ENCODE data around the gene GHRL.

GHRL gene

GRCh38 chr3:10328460-10329071, 35.8 kb upstream of the GHRL start:
- no peak for DNase-seq (ENCODE audit: low read depth in 1 of 2, low spot score in 1 of 2)

GRCh38 chr3:10327592-10327991, 34.8 kb upstream of the GHRL start:
- no peak for DNase-seq (ENCODE audit: low read depth in 1 of 2, low spot score in 1 of 2)

GRCh38 chr3:10322352-10322710, 29.6 kb upstream of the GHRL start:
- no peak for DNase-seq (ENCODE audit: low read depth in 1 of 2, low spot score in 1 of 2)

GRCh38 chr3:10321630-10322351, 29.0 kb upstream of the GHRL start:
- DNase-seq (ENCODE audit: low read depth in 1 of 2, low spot score in 1 of 2), result no peak

GRCh38 chr3:10320320-10320677, 27.6 kb upstream of the GHRL start:
- no peak for DNase-seq (ENCODE audit: low read depth in 1 of 2, low spot score in 1 of 2)

GRCh38 chr3:10319804-10320203, 27.1 kb upstream of the GHRL start:
- DNase-seq (ENCODE audit: low read depth in 1 of 2, low spot score in 1 of 2), result no peak

- no peak for DNase-seq (ENCODE audit: low read depth in 1 of 2, low spot score in 1 of 2)
Observed at GRCh38 chr3:10319251-10319650, 26.5 kb upstream of the GHRL start.

GRCh38 chr3:10317961-10318350, 25.2 kb upstream of the GHRL start:
- no peak for DNase-seq (ENCODE audit: low read depth in 1 of 2, low spot score in 1 of 2)

- no peak for DNase-seq (ENCODE audit: low read depth in 1 of 2, low spot score in 1 of 2)
Observed at GRCh38 chr3:10317311-10317960, 24.7 kb upstream of the GHRL start.

GRCh38 chr3:10315771-10316344, 23.1 kb upstream of the GHRL start:
- no peak for DNase-seq (ENCODE audit: low read depth in 1 of 2, low spot score in 1 of 2)

- DNase-seq (ENCODE audit: low read depth in 1 of 2, low spot score in 1 of 2), result no peak
Observed at GRCh38 chr3:10315101-10315500, 22.4 kb upstream of the GHRL start.

- DNase-seq (ENCODE audit: low read depth in 1 of 2, low spot score in 1 of 2), result no peak
Observed at GRCh38 chr3:10312861-10313260, 20.1 kb upstream of the GHRL start.

- no peak for DNase-seq (ENCODE audit: low read depth in 1 of 2, low spot score in 1 of 2)
Observed at GRCh38 chr3:10312391-10312790, 19.6 kb upstream of the GHRL start.

- no peak for DNase-seq (ENCODE audit: low read depth in 1 of 2, low spot score in 1 of 2)
Observed at GRCh38 chr3:10311710-10312109, 19.0 kb upstream of the GHRL start.

GRCh38 chr3:10310578-10310977, 17.8 kb upstream of the GHRL start:
- no peak for DNase-seq (ENCODE audit: low read depth in 1 of 2, low spot score in 1 of 2)

- no peak for DNase-seq (ENCODE audit: low read depth in 1 of 2, low spot score in 1 of 2)
Observed at GRCh38 chr3:10309736-10310135, 17.0 kb upstream of the GHRL start.

GRCh38 chr3:10308678-10309077, 15.9 kb upstream of the GHRL start:
- no peak for DNase-seq (ENCODE audit: low read depth in 1 of 2, low spot score in 1 of 2)

- no peak for DNase-seq (ENCODE audit: low read depth in 1 of 2, low spot score in 1 of 2)
Observed at GRCh38 chr3:10306156-10306555, 13.4 kb upstream of the GHRL start.

GRCh38 chr3:10305331-10305902, 12.7 kb upstream of the GHRL start:
- DNase-seq (ENCODE audit: low read depth in 1 of 2, low spot score in 1 of 2), result no peak

- no peak for DNase-seq (ENCODE audit: low read depth in 1 of 2, low spot score in 1 of 2)
Observed at GRCh38 chr3:10304905-10305304, 12.2 kb upstream of the GHRL start.

- DNase-seq (ENCODE audit: low read depth in 1 of 2, low spot score in 1 of 2), result no peak
Observed at GRCh38 chr3:10303785-10304184, 11.0 kb upstream of the GHRL start.

GRCh38 chr3:10303105-10303504, 10.4 kb upstream of the GHRL start:
- DNase-seq (ENCODE audit: low read depth in 1 of 2, low spot score in 1 of 2), result no peak

Data from stimulated activated CD4-positive, alpha-beta T cell treated with anti-CD3 and anti-CD28 coated beads, Interleukin-15, amount 100 ng/mL, for 1 hour (primary cell).